Fibroblast of skin of back (primary cell): ENCODE results near the gene WBP4.

Experiments used
- DNase-seq: peaks from one replicate; pipeline ENCODE4 v3.0.0-alpha.2; 2013

The WBP4 gene

DNA sequence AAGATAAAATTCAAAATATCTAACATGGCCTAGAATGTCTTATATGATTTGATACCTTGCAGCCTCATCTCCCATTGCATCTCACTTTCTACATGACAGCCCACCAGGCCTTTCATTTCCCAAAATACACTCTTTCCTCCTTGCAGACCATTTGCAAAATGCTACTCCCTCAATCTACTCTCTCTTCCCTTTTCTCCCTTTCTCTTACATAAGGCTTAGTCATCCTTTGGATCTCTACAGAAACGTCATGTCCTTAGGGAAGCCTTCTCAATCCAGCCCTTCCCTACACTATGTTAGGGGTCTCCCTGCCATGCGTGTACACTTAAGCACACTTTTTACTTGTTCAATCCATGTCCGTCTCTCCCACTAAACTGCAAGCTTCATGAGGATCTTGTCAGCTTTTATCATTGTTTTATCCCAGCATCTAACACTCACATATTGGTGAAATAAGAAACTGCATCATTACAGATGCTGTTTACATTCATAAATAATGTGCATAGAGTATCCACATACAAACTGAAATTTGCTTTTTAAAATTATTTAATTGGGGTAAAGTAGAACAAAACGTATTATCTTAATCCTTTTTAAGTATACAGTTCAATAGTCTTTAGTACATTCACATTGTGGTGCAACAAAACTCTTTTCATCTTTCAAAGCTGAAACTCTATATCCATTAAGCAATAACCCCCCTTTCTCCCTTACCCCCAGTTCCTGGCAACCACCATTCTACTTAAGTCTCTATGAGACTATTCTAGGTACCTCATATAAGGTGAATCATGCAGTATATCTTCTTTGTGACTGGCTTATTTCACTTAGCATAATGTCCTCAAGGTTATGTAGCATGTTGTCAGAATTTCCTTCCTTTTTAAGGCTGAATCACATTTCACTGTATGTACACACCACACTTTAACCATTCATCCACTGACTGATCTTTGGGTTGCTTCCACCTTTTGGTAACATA lies 11.5 kb upstream of the WBP4 start:
- no peak for DNase-seq

DNA sequence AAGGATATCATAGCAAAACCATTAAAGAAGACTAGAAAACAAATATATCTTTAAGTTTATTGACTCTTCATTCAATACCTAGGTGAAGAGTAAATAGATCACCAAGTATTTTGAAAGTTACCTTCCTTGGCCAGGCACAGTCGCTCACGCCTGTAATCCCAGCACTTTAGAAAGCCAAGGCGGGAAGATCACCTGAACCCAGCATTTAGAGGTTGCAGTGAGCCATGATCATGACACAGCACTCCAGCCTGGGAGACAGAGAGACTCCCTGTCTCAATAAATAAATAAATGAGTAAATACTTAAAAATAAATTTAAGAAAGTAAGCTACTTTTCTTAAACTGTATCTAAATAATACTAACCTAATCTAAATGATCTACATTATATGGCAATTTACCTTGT lies 8.9 kb upstream of the WBP4 start:
- no peak for DNase-seq

DNA sequence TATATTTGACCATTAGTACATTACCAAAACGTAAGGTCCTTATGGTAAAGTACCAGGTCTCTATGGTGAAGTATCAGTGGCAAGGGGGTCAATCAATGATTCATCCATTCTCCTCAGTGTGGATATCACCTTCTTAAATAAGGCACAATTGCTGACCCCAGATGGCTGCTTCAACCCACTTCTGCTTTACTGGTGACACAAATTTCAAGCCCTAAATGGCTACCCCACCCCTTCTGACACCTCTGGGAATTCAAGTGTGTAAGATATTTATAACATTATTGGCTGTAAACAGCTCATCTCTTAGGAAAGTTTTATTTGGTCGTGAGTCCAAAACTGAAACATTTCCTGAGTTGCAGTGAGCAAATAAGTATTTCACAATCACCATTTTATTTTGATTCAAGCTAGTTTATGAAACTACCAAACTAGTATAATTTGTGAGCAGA lies 7.9 kb upstream of the WBP4 start:
- DNase-seq, result no peak

DNA sequence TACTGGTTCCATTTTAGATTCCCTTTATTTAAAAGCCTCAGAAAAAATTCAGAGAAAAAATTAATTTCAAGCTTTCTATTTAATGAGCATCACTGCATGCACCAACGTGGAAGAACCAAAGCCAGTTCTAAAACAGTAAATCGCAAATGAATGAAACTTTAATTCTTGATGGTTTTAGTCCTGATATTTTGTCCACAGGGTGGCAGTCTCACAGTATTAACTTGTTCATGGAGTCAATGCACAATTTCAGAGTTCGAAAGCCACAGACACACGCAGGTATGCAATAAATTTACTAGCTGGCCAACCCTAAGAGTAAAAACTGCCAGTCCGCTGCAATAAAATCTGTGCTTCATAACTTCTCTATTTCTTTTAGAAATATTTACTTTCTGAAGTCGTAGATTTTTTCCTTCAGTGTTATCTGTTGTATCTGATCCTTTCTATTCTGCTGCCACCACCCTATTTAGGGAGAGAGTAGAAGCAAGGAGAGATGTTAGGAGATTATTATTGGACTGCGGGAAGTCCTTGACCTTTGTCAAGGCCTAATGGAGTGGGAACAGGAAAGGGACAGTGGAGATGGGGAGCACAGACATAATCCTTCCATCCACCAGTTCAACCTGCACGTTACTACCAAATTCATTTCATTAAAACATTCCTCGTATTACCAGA lies 7.0 kb upstream of the WBP4 start:
- DNase-seq, result peak; percentile 59

DNA sequence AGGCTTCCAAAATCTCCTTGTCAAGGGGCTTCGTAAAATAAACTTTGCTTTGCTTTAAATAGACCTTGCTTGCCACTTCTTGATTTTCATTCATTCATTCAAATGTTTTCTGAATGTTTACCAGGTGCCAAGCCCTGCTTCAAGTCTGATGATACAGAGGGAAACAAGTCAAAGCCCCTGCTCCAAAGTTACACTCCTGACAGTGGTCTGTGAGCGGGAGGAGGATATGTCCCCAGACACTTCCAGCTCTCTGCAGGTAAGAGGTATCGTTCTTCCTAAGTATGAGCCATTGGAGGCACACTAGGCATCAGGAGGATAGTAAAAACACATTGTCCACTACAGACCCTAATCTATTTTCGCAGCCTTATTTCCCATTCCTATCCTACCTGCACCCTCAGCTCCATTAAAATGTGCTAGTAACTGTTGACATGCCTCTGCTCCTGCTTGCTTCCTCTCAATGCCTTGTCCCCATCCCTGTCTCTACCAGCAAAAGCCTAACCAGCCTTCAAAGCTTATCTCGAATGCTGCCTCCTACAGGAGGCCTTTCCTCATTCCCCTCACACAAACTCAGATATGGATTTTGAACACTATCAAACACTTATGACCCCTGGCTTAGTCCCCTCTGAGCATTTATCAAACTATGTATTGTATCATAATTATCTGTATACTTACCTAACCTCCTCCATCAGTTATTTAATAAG lies 6.2 kb upstream of the WBP4 start:
- no peak for DNase-seq

DNA sequence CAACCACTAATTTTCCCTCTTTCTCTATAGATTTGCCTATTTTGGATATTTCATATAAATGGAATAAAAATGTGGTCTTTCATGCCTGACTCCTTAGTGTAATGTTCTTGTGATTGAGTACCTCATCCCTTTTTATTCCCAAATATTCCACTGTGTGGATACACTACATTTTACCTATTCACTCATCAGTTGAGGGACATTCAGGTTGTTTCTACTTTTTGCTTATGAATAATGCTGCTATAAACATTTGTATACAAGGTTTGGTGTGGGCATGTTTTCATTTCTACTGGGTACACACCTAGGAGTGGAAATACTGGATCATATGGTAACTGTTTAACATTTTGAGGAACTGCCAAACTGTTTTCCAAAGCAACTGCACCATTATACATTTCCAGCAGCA lies 5.1 kb upstream of the WBP4 start:
- DNase-seq, result no peak

DNA sequence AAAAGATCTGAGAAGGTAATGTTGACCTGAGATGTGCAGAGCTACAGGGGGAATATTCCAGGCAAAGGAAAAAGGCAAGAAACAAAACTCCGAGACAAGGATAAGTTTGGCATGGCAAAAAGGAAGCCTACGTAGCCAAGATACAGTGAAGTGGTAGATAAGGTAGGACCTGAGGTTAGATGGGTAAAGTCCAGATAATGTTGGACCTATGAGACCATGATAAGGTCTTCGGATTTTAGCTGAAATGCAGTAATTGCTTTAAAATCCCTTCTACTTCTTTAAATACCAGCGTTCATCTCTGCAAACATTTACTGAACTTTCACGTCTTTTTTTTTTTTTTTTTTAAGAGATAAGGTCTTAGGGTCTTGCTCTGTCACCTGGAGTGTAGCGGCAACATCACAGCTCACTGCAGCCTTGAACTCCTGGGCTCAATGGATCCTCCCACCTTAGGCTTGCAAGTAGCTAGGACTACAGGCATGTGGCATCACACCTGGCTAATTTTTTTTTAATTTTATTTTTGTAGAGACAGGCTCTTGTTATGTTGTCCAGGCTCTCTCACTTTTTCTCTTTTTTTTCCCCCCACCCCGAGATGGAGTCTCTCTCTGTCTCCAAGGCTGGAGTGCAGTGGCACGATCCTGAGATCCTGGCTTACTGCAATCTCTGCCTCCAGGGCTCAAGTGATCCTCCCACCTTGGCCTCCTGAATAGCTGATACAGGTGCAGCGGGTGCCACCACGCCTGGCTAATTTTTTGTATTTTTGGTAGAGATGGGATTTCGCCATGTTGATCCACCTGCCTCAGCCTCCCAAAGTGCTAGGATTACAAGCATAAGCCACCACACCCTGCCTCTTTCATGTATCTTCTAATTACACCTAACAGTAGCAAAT lies 4.2 kb upstream of the WBP4 start:
- DNase-seq, result no peak

DNA sequence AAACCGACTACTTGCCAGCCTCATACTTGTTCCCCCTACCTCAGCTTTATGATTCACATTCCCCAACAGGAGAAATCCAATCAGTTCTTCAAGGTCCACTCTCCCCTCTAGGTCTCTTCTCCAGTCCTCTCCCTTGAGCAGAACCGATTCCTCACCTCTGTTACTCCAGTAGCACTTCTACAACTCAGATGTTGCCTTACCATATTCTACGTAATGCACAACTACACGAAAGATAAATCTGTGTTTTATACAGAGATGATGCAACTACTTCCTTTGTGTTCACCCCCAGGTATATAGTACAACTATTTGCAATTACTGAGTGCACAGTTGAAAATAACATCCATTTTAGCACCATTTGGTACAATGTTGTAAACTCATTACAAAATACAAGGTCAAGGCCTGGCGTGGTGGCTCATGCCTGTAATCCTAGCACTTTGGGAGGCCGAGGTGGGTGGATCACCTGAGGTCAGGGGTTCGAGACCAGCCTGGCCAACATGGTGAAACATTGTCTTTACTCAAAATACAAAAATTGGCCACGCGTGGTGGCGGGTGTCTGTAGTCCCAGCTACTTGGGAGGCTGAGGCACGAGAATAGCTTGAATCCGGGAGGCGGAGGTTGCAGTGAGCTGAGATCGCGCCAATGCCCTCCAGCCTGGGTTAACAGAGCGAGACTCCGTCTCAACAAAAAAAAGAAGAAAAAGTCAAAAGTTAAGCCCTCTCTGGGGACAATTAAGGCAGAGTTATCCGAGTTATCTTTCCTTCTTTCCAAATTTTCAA lies 2.8 kb upstream of the WBP4 start:
- DNase-seq, result no peak

DNA sequence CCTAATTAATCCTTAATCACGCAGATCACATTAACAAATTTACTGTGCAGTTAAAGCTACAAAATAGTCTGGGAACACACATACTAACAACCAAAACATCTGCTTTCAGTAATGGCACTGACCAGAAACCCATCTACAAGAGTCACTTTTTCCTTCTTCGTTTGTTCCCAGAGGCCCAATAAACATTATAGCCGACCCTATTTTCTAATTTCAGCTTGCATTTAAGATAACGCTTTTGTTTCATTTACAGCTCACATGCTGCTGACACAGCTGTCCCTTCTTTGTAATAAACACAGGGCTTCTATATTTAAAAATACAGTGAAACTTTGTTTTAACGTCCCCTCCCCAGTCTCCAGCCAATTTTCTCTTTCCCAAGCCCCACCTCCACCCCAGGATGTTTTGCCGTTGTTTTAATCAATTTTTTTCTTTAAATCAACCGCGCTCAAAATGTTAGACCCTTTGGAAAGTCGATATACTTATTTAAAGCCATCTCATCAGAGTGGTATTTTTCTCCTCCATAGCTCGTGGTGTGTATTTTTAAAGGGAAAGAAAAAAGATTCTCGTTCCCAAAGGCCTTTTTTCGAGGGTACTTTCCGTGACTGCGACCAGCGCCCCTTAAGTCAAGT lies 1.7 kb upstream of the WBP4 start:
- no peak for DNase-seq

DNA sequence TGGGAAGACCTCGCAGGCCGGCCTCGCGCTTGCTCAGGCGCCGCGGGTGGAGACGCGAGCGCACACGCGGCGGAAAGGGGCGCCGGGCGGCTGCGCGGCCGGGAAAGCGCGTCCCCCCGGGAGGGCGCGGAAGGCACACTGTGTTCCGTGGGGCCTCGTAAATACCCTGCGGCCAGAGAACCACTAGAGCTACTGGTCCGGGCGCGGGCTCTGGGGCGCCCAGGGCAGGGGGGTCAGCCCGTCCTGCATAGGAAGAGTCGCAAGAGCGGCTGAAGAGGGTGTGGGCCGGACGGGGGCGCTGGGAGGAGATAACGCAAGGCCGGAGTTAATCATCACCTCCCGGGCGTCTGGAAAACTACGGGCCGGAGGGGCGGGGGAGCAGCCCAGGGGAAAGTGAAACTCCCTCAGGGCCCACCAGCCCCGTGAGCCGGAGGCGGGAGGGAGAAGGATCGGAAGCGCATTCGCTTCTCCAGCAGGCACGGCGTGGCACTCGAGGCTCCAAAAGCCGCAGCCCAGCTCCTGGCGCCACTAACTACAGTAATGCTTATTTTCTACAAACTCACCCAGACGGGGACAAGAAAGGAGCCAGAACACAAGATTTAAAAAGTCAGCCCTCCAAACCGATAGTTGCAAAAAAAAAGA lies 1.1 kb upstream of the WBP4 start:
- DNase-seq, result peak; percentile 94

DNA sequence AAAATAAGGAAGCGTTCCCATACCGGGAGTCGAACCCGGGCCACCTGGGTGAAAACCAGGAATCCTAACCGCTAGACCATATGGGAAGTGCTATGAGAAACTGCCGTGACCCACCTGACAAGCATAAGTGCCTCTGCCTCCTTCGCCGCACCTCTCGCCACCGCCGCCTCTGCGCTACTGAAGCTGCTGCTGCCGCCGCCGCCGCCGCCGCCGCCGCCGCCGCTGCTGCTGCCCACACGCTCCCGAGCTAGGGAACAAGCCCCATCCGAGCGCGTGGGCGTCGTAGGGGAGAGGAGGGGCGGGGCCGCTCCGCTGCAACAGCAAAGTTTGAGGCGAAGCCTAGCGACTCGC lies 610 bp upstream of the WBP4 start:
- peak; percentile 84 for DNase-seq

DNA sequence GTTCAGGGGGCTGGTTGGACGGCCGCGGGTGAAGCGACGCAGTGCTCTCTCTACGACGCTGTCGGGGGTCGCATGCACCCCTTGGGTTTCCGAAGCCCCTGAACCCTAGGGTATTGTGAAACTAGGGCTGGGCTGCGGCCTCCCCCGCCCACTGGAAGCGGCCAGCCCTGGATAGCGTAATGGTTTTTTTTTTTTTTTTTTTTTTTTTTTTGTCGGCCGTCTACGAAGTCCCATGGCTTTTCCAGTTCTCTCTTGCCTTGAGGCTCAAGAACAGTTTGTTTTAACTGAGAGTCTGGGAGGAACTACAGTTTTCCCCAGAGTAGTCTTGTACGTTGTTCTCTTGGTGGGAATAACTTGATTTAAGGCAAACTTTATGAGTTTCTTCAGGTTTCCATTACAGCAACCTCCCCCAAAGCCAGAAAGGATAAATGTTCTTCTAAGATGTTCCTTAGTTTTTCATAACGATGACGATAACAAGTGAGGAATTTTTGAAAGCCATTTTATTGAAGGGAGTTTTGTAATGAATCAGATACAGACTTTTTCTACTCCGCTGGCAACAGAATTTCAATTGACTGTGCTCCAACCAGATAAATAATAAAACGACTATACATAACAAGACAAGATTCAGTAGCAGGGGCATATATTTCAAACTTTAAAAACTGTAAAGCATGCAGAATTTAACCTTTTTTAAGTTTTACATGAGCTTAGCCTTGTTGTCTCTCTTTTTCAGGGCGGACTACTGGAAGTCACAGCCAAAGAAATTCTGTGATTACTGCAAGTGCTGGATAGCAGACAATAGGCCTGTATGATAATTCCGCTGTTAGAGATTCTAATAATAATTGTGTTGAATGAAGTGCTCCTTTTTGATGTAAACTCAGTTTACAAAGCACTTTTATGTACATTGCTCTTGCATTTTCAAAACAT lies 867 bp downstream of the WBP4 start:
- peak; percentile 63 for DNase-seq

DNA sequence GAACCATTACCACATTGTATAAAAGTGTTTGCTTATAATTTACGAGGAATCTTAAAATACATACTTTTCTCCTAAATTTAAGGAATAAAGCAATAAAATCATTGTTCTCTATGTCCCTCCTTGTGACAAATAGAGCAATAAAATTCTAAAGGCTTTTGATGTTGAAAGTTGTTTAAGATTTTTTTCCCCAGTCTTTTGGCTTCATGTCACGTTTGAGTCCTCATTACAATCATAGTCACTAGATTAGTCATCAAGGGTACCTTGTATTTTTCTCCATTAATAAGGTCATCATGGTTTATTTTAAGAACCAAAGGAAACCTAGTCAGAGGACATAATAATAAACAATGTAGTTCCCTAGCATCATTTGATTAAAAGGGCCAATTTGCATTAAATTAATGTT lies 3.2 kb downstream of the WBP4 start:
- DNase-seq, result peak; percentile 77

DNA sequence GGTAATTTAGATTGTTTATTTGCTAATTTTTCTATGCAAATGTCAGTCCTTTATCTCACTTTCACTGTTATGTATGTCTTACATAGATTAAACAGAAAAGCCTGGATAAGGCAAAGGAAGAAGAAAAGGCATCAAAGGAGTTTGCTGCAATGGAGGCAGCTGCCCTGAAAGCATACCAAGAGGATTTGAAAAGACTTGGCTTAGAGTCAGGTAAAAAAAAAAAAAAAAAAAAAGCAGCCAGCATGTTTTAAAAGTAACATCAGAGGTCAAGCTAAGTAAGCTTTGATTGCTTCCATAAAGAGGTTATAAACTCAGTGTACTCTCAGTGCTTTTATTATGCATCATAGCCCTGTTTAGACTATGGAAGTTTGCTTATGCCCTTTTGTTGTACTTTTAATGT lies 3.8 kb downstream of the WBP4 start:
- peak; percentile 35 for DNase-seq

DNA sequence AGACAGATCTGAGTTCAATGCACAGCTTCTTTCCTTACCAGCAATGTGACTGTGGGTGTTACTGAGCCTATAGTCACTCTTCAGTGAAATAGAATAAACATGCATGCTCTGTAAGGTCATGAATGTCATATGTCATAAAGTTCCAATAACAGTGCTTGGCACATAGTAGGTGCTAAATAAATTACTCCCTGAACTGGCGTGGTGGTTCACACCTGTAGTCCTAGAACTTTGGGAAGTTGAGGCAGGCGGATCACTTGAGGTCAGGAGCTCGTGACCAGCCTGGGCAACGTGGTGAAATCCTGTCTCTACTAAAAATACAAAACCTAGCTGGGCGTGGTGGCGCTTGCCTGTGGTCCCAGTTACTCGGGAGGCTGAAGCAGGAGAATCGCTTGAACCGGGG lies 13.2 kb downstream of the WBP4 start:
- no peak for DNase-seq

DNA sequence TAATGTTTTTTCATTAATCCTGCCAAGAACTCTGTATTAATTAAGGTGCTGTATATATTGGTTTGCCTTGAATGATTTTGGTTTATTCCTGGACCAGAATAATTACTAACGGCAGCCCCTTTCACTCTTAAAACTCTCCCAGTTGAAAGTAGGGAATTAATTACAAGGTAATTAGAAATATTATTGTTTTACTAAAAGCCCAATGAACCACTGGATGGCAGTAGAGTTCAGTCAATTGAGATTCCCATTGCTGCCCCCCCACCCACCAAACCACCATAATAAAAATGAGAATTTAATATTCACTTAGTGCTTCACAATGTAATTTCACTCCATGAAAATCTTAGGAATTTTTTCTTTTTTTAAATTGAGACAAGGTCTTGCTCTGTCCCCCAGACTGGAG lies 13.7 kb downstream of the WBP4 start:
- DNase-seq, result peak; percentile 32

DNA sequence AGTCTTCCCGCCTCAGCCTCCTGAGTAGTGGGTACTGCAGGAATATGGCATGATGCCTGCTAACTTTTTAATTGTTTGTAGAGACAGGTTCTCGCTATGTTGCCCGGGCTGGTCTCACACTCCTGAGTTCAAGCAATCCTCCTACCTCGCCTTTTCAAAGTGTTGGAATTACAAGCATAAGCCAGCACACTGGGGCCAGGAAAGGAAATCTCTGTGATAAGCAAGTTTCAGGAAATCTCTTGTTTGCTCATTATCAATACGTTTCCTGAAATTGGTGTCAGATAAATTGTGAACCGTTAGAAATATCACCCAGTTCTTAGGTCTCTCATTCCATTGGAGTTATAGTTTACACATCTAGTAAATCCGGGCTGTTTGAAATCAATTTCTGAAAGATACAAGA lies 14.2 kb downstream of the WBP4 start:
- DNase-seq, result no peak

DNA sequence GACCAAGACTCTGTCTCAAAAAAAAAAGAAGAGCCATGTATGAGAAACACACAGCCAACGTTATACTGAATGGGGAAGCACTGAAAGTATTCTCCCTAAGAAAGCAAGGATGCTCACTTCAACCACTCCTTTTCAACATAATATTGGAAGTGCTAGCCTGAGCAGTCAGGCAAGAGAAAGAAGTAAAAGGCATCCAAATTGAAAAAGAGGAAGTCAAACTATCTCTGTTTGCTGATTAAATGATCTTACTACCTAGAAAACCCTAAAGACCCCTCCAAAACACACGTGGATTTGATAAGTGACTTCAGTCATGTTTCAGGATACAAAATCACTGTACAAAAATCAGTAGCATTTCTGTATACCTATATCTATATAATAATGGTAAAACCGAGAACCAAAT lies 16.2 kb downstream of the WBP4 start:
- DNase-seq, result no peak

DNA sequence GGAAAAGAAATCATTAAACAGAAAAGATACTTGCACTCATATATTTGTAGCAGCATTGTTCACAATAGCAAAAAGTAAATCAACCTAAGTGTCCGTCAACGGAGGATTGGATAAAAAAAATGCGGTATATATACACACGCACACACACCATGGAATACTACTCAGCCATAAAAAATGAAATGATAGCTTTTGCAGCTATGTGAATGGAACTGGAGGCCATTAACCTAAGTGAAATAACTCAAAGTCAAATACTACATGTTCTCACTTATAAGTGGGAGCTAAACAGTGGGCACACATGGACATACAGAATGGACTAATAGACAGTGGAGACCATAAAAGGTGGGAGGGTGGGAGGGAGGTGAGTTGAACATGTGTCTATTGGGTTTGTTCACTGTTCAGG lies 18.4 kb downstream of the WBP4 start:
- DNase-seq, result no peak
